ENCODE data around the gene SHD. TPM values are rescaled to one million over a fixed set of nuclear protein-coding genes. Genes with fewer than 3 reads are reported as not detected.
A peak's percentile ranks its signal among the peaks of the same experiment; 100 is the strongest.

The SHD gene
- total and polyA plus RNA-seq, 2 of the 8 experiments (the other 6 are each of a cell fraction or from before 2014, with no cell fraction given): 5.8 to 10.7 TPM

DNA sequence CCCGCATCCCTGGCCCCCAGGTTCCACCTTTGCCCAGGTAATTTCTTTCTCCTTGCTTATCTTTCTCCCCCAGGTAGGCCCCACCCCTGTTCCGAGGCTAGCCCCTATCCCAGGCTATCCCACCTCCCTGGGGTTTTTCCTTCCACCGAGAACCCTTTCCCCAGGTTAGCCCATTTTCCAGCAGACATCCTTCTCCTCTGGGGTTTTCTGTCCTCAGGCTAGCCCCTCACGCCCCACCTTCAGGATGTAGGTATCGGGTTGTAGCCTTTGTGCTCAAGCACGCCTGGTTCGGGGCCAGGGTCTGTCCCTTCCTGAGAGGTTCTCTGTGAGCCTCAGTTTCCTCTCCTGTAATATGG lies 26.2 kb downstream of the SHD start:
- no peak overlapping the region for H4K5ac ChIP-seq (ENCODE audit: insufficient read length, low read depth, low read length)
- POLR2A ChIA-PET (ENCODE audit: partially characterized antibody): interaction anchor here (0.5 to 12.2 kb wide), 7 partner anchors 16 to 174 kb away, joined by 3 to 86 read pairs (median 3); partner anchors contain the start of gene SHD
- no peak overlapping the region for H4K91ac ChIP-seq (replicated peaks; ENCODE audit: insufficient read length, low read length)
- no peak overlapping the region for H2BK20ac ChIP-seq (ENCODE audit: low read length)
- no peak overlapping the region for H2BK120ac ChIP-seq (replicated peaks; ENCODE audit: low read depth, low read length)
- H3K4me3 ChIP-seq (ENCODE audit: extremely low read depth in 1 of 4, insufficient read depth in 2 of 4, low read depth in 3 of 4, low read length in 4 of 4): peak overlapping the region in 2 of 4 experiments; percentile 54 to 58; a peak in 4 of 8 replicates
- no peak overlapping the region for H3K14ac ChIP-seq (ENCODE audit: insufficient read length)
- H4K20me1 ChIP-seq (replicated peaks in 1 of 2; ENCODE audit: control insufficient read depth in 1 of 2, insufficient read depth in 2 of 2, low read length in 2 of 2): peaks cover 0 to 2% of the 10 kb centered on the region in 2 experiments
- no peaks in the 10 kb centered on the region for H3K79me2 ChIP-seq (ENCODE audit: control insufficient read depth in 1 of 2, insufficient read depth in 2 of 2, low read length in 2 of 2)
- H3K36me3 ChIP-seq (ENCODE audit: control insufficient read depth in 2 of 4, insufficient read depth in 4 of 4, low read length in 3 of 4): peaks cover 5 to 18% (median 12%) of the 10 kb centered on the region in 4 experiments
- H3K18ac ChIP-seq (ENCODE audit: extremely low read depth, low read length): no peak overlapping the region
- H2BK15ac ChIP-seq (ENCODE audit: low read length): no peak overlapping the region
- CTCF ChIA-PET (ENCODE audit: partially characterized antibody): interaction anchor here (1.0 to 3.1 kb wide), 6 partner anchors 9 to 53 kb away, joined by 4 to 15 read pairs (median 4); no protein-coding TSS in a partner anchor
- no peak overlapping the region for H3K23ac ChIP-seq (ENCODE audit: insufficient read length)
- H3K27me3 ChIP-seq (replicated peaks in 1 of 4; ENCODE audit: control insufficient read depth in 3 of 4, extremely low read depth in 1 of 4, insufficient read depth in 3 of 4, low read length in 3 of 4): no peaks in the 10 kb centered on the region
- DNase-seq (ENCODE audit: low read depth in 1 of 2, low spot score in 2 of 2) (peak in 1 of 2 experiments; percentile 70), FAIRE-seq (no peak)
- H3K4me2 ChIP-seq (ENCODE audit: insufficient read depth in 1 of 2, low read depth in 2 of 2, low read length in 2 of 2): 0 out of 4 replicates have a peak overlapping the region, but pooled peaks of 1 of the 2 experiments have one; percentile 41
- H3K23me2 ChIP-seq (ENCODE audit: low read depth, low read length): no peaks in the 10 kb centered on the region; the same call in 1 of the 2 replicates
- no peak overlapping the region for H3K27ac ChIP-seq (ENCODE audit: low read depth, low read length)
- TF ChIP-seq RNF2 (IDR thresholded peaks at IDR 0.05; ENCODE audit: borderline replicate concordance, low read depth, low read length, missing control alignments, poor library complexity, severe bottlenecking): no peak
- TF ChIP-seq KDM1A (IDR thresholded peaks at IDR 0.05; ENCODE audit: borderline replicate concordance, low read length): peak; percentile 96
- TF ChIP-seq NRF1 (IDR thresholded peaks at IDR 0.05; ENCODE audit: low read depth, low read length): no peak
- TF ChIP-seq SP4 (IDR thresholded peaks at IDR 0.05; ENCODE audit: low read length): no peak
- TF ChIP-seq TAF7 (optimal IDR thresholded peaks at IDR 0.05; ENCODE audit: borderline replicate concordance, low read depth, low read length): no peak
- TF ChIP-seq HDAC2 (IDR thresholded peaks at IDR 0.05; ENCODE audit: borderline replicate concordance in 1 of 2, low read depth in 2 of 2, low read length in 2 of 2): peak; percentile 28 to 61; a peak in 2 of 4 replicates
- no peak for TF ChIP-seq POLR2AphosphoS5 (IDR thresholded peaks at IDR 0.05; ENCODE audit: low read depth, low read length)
- TF ChIP-seq SP1 (IDR thresholded peaks at IDR 0.05; ENCODE audit: low read depth, low read length): no peak
- TF ChIP-seq GABPA (IDR thresholded peaks at IDR 0.05; ENCODE audit: borderline replicate concordance, insufficient read depth, low read length): no peak
- no peak for TF ChIP-seq BCL11A (IDR thresholded peaks at IDR 0.05; ENCODE audit: low read depth in 2 of 2, low read length in 2 of 2)
- no peaks in the 10 kb centered on the region for H3K9me3 ChIP-seq (ENCODE audit: insufficient read depth in 2 of 2, low read depth in 1 of 2, low read length in 1 of 2)
- WGBS, 2 experiments (ENCODE audit: extremely low coverage in 1 of 2, insufficient coverage in 1 of 2, insufficient read length in 1 of 2, insufficient replicate concordance in 2 of 2, low coverage in 1 of 2, low lambda C conversion rate in 2 of 2, missing lambda C conversion rate in 1 of 2): 76% methylated on average over 6 of the region's 7 CpGs; no CpG with 5 or more reads in 1 of the 2 experiments
- no peak overlapping the region for H3K4ac ChIP-seq (replicated peaks; ENCODE audit: insufficient read length, low read depth, low read length)
- H3K79me1 ChIP-seq (ENCODE audit: low read depth, low read length): peaks cover 3% of the 10 kb centered on the region; the same call in 1 of the 2 replicates
- no peak overlapping the region for H2BK5ac ChIP-seq (ENCODE audit: low read depth, low read length)
- H3K4me1 ChIP-seq (replicated peaks in 1 of 4; ENCODE audit: control insufficient read depth in 3 of 4, insufficient read depth in 4 of 4, low read length in 3 of 4): peaks cover 0 to 8% (median 0%) of the 10 kb centered on the region in 4 experiments; a peak in 3 of 7 replicates
- no peak overlapping the region for H2BK12ac ChIP-seq (ENCODE audit: low read depth, low read length)
- H4K8ac ChIP-seq (ENCODE audit: extremely low read depth, insufficient read depth, low read length): peak overlapping the region; percentile 80
- no peak overlapping the region for H2AFZ ChIP-seq (ENCODE audit: low read length)
- no peak overlapping the region for H3K9ac ChIP-seq (replicated peaks in 1 of 4; ENCODE audit: extremely low read depth in 1 of 4, low read depth in 3 of 4, low read length in 3 of 4)
- peak overlapping the region; percentile 97; the same call in 1 of the 2 replicates for H2AK5ac ChIP-seq (ENCODE audit: low read depth, low read length)
- no peak overlapping the region for H3K56ac ChIP-seq (replicated peaks; ENCODE audit: insufficient read length, low read depth, low read length)
